Neural cell (in vitro differentiated cells): ENCODE measurements around the gene SNCB.

Source experiments
- CTCF ChIP-seq: fragments of 450-650 bp; IDR thresholded peaks from 2 replicates; pipeline ENCODE4 v1.5.1; 2014; ENCODE audit warnings: antibody characterized with exemption, mild to moderate bottlenecking, moderate library complexity; ENCODE audit not compliant: poor library complexity, severe bottlenecking
- EP300 ChIP-seq: fragments of 450-650 bp; conservative IDR thresholded peaks from 2 replicates; pipeline ENCODE4 v1.6.1; 2014; ENCODE audit warnings: antibody characterized with exemption, mild to moderate bottlenecking, moderate library complexity; ENCODE audit not compliant: poor library complexity, severe bottlenecking
- RAD21 ChIP-seq: fragments of 450-650 bp; conservative IDR thresholded peaks from 2 replicates; pipeline ENCODE4 v1.6.1; 2014; ENCODE audit warnings: antibody characterized with exemption, mild to moderate bottlenecking, moderate library complexity

DNA sequence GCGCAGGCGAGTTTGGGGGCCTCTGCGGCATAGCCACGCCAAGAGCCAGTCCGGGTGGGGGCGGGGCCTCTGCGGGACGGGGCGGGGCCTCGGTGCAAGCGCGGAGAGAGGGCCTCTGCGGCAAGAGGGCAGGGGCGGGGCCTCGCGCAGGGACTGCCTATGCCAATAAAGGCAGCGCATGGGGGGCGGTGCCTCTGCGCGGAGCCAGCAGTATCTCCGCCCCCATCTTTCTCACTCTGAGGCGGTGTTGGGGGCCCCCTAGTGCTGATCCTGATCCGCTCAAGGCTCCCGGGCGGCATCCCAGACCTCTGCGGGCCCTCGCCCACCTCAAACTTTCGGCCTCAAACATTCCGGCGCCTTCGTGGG is 11.1 kb downstream of the SNCB start:
- TF ChIP-seq CTCF (peak; percentile 72), EP300 (no peak), RAD21 (peak; percentile 76)
